ENCODE results near the gene ZBTB46.

DNA sequence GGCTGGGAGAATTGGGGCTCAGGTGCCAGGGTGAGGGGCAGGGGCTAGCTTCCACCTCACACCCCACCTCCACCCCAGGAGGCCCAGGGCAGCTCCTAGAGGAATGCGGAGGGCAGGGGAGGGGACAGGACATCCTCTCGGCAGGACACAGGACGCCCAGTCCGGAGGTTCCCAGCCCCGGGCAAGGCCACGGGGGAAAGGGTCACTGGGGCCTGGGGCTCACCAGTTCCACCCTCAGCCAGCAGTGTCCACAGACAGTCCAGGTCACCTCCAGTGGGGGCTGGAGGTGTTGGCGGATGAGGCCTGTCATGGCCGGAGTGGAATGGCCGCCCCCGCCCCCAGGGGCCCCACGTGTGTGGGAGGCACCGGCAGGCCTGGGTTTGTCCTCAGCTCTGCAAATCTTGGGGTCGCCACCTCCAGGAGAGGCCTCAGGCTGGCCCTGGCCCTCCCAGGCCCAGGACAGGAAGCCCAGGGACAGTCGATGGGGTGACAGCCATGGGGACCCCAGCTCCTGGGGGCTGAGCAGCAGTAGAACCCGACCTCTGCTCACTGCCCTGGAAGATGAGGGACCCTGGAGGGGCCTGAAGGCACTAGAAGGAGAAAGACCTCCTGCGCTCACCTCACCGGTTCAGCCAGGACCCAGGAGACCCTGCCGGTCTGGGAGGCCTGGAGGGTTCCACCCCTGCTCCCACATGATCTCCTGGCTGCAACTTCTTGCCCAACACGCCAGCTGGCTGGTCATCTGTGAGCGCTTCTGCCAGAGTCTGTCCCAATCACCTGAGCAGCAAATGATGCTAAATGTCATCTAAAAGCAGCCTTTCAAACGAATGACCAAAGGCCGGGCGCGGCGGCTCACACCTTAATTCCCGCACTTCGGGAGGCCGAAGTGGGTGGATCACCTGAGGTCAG, 17.2 kb upstream of the ZBTB46 start:
- TF ChIP-seq, protein P1, sequence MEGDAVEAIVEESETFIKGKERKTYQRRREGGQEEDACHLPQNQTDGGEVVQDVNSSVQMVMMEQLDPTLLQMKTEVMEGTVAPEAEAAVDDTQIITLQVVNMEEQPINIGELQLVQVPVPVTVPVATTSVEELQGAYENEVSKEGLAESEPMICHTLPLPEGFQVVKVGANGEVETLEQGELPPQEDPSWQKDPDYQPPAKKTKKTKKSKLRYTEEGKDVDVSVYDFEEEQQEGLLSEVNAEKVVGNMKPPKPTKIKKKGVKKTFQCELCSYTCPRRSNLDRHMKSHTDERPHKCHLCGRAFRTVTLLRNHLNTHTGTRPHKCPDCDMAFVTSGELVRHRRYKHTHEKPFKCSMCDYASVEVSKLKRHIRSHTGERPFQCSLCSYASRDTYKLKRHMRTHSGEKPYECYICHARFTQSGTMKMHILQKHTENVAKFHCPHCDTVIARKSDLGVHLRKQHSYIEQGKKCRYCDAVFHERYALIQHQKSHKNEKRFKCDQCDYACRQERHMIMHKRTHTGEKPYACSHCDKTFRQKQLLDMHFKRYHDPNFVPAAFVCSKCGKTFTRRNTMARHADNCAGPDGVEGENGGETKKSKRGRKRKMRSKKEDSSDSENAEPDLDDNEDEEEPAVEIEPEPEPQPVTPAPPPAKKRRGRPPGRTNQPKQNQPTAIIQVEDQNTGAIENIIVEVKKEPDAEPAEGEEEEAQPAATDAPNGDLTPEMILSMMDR (IDR thresholded peaks at IDR 0.05; ENCODE audit: low read depth, low read length, missing input control), result no peak
- no peak for TF ChIP-seq RXRA (IDR thresholded peaks at IDR 0.05)
- TF ChIP-seq, protein P2, sequence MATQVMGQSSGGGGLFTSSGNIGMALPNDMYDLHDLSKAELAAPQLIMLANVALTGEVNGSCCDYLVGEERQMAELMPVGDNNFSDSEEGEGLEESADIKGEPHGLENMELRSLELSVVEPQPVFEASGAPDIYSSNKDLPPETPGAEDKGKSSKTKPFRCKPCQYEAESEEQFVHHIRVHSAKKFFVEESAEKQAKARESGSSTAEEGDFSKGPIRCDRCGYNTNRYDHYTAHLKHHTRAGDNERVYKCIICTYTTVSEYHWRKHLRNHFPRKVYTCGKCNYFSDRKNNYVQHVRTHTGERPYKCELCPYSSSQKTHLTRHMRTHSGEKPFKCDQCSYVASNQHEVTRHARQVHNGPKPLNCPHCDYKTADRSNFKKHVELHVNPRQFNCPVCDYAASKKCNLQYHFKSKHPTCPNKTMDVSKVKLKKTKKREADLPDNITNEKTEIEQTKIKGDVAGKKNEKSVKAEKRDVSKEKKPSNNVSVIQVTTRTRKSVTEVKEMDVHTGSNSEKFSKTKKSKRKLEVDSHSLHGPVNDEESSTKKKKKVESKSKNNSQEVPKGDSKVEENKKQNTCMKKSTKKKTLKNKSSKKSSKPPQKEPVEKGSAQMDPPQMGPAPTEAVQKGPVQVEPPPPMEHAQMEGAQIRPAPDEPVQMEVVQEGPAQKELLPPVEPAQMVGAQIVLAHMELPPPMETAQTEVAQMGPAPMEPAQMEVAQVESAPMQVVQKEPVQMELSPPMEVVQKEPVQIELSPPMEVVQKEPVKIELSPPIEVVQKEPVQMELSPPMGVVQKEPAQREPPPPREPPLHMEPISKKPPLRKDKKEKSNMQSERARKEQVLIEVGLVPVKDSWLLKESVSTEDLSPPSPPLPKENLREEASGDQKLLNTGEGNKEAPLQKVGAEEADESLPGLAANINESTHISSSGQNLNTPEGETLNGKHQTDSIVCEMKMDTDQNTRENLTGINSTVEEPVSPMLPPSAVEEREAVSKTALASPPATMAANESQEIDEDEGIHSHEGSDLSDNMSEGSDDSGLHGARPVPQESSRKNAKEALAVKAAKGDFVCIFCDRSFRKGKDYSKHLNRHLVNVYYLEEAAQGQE (IDR thresholded peaks at IDR 0.05), result no peak
- no peak for TF ChIP-seq RAD21 (IDR thresholded peaks at IDR 0.05)
- TF ChIP-seq YY1 (IDR thresholded peaks at IDR 0.05), result no peak
